OCI-LY3 (cell line): Measurements from ENCODE around the gene NAA16.

ENCODE experiments used
- CTCF ChIP-seq: fragments of 200-600, 300-600 bp; sonication (generic); IDR thresholded peaks from 2 replicates; pipeline ENCODE4 v1.5.1; 2014; ENCODE audit warnings: antibody characterized with exemption, low read length, low read depth
- EZH2phosphoT487 ChIP-seq: fragments of 200-600 bp; shearing (Covaris generic); IDR thresholded peaks from 2 replicates; pipeline ENCODE4 v1.6.1; 2018; ENCODE audit warnings: antibody characterized with exemption, mixed run types, low read depth

- TF ChIP-seq CTCF (no peak), EZH2phosphoT487 (no peak)
Observed at GRCh38 chr13:41420146-41420545, 109.1 kb downstream of the NAA16 start.
